Measurements from ENCODE around the gene TPT1.
A peak's percentile ranks its signal among the peaks of the same experiment; 100 is the strongest.

Gene TPT1

GRCh38 chr13:45325806-45326205 is 15.2 kb downstream of the TPT1 start:
- no peak for TF ChIP-seq CTCF (IDR thresholded peaks at IDR 0.05; ENCODE audit: low read depth, low read length)
- peak; percentile 87 to 94 for DNase-seq (ENCODE audit: low read depth in 2 of 2)
- H3K4me3 ChIP-seq (replicated peaks in 1 of 2; ENCODE audit: low read depth in 2 of 2, low read length in 2 of 2): no peak overlapping the region

GRCh38 chr13:45320876-45321629 is 19.9 kb downstream of the TPT1 start:
- no peak for TF ChIP-seq CTCF (IDR thresholded peaks at IDR 0.05; ENCODE audit: low read depth, low read length)
- DNase-seq (ENCODE audit: low read depth in 2 of 2): no peak
- no peak overlapping the region for H3K4me3 ChIP-seq (replicated peaks in 1 of 2; ENCODE audit: low read depth in 2 of 2, low read length in 2 of 2)

GRCh38 chr13:45316996-45317395 is 24.0 kb downstream of the TPT1 start:
- H3K4me3 ChIP-seq (replicated peaks in 1 of 2; ENCODE audit: low read depth in 2 of 2, low read length in 2 of 2): no peak overlapping the region
- TF ChIP-seq CTCF (IDR thresholded peaks at IDR 0.05; ENCODE audit: low read depth, low read length): no peak
- no peak for DNase-seq (ENCODE audit: low read depth in 2 of 2)

- H3K4me3 ChIP-seq (replicated peaks in 1 of 2; ENCODE audit: low read depth in 2 of 2, low read length in 2 of 2): no peak overlapping the region
- no peak for TF ChIP-seq CTCF (IDR thresholded peaks at IDR 0.05; ENCODE audit: low read depth, low read length)
- no peak for DNase-seq (ENCODE audit: low read depth in 2 of 2)
These were observed 24.6 kb downstream of the TPT1 start for GRCh38 chr13:45316338-45316737.

- H3K4me3 ChIP-seq (replicated peaks in 1 of 2; ENCODE audit: low read depth in 2 of 2, low read length in 2 of 2): no peak overlapping the region
These were observed 25.3 kb downstream of the TPT1 start for GRCh38 chr13:45315520-45316167.

GRCh38 chr13:45314822-45315221 is 26.2 kb downstream of the TPT1 start:
- TF ChIP-seq CTCF (IDR thresholded peaks at IDR 0.05; ENCODE audit: low read depth, low read length): no peak
- no peak for DNase-seq (ENCODE audit: low read depth in 2 of 2)
- no peak overlapping the region for H3K4me3 ChIP-seq (replicated peaks in 1 of 2; ENCODE audit: low read depth in 2 of 2, low read length in 2 of 2)

More at GRCh38 chr13:45315520-45316167, 25.3 kb downstream of the TPT1 start:
- no peak for DNase-seq (ENCODE audit: low read depth in 2 of 2)
- no peak for TF ChIP-seq CTCF (IDR thresholded peaks at IDR 0.05; ENCODE audit: low read depth, low read length)
